IgD-negative memory B cell (primary cell): Measurements from ENCODE around the gene AP1G1. TPM values are rescaled to one million over a fixed set of nuclear protein-coding genes. Genes with fewer than 3 reads are reported as not detected.

Source experiments
- H3K27ac Mint-ChIP-seq, 3 donors: one replicate each; pipeline ENCODE4 v1.8.0; 2020 to 2022; ENCODE audit warnings: mild to moderate bottlenecking in 3 of 3, mixed read lengths in 3 of 3, moderate library complexity in 1 of 3
- H3K27me3 Mint-ChIP-seq: one replicate; pipeline ENCODE4 v1.8.0; 2021; ENCODE audit warnings: mixed read lengths
- H3K36me3 Mint-ChIP-seq: one replicate; pipeline ENCODE4 v1.8.0; 2020; ENCODE audit warnings: mild to moderate bottlenecking, mixed read lengths
- H3K4me1 Mint-ChIP-seq, 3 donors: one replicate each; pipeline ENCODE4 v1.8.0; 2020 to 2022; ENCODE audit warnings: mixed read lengths in 3 of 3, mild to moderate bottlenecking in 1 of 3
- H3K4me3 Mint-ChIP-seq, 4 donors: one replicate each; pipeline ENCODE4 v1.8.0; 2020 to 2022; ENCODE audit warnings: mild to moderate bottlenecking in 4 of 4, mixed read lengths in 4 of 4, moderate library complexity in 3 of 4
- H3K9me3 Mint-ChIP-seq, 3 donors: one replicate each; pipeline ENCODE4 v1.8.0; 2020 to 2021; ENCODE audit warnings: mixed read lengths in 3 of 3, mild to moderate bottlenecking in 1 of 3
- polyA plus RNA-seq: library from polyadenylated mRNA; unstranded; fragments of 300-500 nt; fragmentation: Illumina TruSeq; gene quantifications from one replicate; pipeline ENCODE4 v1.2.3, GENCODE V29; 2021

AP1G1 gene
- polyA plus RNA-seq, 1 donor from 2014 or later: 13.7 TPM

DNA sequence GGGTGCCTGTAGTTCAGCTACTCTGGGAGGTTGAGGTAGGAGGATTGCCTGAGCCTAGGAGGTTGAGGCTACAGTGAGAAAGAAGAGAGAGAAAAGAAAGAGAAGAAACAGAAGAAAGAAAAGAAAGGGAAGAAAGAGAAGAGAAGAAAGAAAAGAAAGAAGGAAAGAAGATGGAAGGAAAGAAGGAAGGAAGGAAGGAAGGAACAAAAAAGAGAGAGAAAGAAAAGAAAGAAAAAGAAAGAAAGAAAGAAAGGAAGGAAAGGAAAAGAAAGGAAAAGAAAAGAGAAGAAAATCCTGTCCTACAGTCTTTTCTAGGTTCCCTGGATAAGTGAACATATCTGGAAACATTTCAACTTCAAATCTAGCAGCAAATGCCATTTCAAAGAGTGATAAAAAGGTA lies 54.5 kb downstream of the AP1G1 start:
- Mint-ChIP-seq H3K36me3 (peaks cover 3% of the 10 kb centered on the region), H3K4me1 (peaks cover 0 to 4% (median 2%) of the 10 kb centered on the region in 3 donors), H3K9me3 (no peaks in the 10 kb centered on the region), H3K4me3 (no peak overlapping the region), H3K27me3 (no peaks in the 10 kb centered on the region), H3K27ac (peak overlapping the region in 1 of 3 donors; percentile 85)

GRCh38 chr16:71748226-71748625 lies 60.4 kb downstream of the AP1G1 start:
- H3K4me1 Mint-ChIP-seq: peaks cover 0 to 5% (median 1%) of the 10 kb centered on the region in 3 donors
- no peaks in the 10 kb centered on the region for H3K27me3 Mint-ChIP-seq
- H3K9me3 Mint-ChIP-seq: no peaks in the 10 kb centered on the region
- H3K4me3 Mint-ChIP-seq: no peak overlapping the region
- H3K27ac Mint-ChIP-seq: no peak overlapping the region
- H3K36me3 Mint-ChIP-seq: peaks cover 4% of the 10 kb centered on the region

DNA sequence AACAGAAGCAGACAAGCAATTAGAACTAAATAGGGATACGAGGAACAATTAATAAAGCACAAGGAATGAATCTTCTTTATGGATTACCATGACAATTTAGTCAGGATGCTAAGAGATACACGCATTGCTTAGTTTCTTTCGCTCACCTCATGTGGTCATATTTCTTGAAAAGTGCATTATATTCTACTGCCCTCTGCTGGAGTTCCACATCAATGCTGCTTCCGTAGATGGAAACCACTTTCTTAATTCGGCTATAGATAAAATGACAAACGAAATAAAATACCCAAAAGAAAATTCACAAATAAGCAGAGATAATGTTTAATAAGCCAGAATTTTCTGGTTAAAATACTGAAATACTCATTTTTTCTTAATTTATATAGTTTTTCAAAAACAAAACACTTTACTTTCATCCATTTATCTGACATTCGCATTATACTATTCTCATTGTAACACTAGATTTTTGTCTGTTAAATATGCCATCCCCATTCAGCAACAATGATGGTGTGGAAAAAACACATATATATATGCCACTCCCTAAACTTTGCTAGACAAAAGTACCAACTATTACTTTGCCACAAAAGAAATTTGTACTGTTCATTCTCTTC lies 62.1 kb downstream of the AP1G1 start:
- Mint-ChIP-seq H3K36me3 (peaks cover 4% of the 10 kb centered on the region), H3K4me1 (peaks cover 0 to 3% (median 1%) of the 10 kb centered on the region in 3 donors), H3K9me3 (no peaks in the 10 kb centered on the region), H3K27me3 (no peaks in the 10 kb centered on the region), H3K27ac (peak overlapping the region in 1 of 3 donors; percentile 40), H3K4me3 (no peak overlapping the region)

GRCh38 chr16:71738855-71739254 lies 69.8 kb downstream of the AP1G1 start:
- no peak overlapping the region for H3K27ac Mint-ChIP-seq
- no peaks in the 10 kb centered on the region for H3K36me3 Mint-ChIP-seq
- H3K9me3 Mint-ChIP-seq: no peaks in the 10 kb centered on the region

DNA sequence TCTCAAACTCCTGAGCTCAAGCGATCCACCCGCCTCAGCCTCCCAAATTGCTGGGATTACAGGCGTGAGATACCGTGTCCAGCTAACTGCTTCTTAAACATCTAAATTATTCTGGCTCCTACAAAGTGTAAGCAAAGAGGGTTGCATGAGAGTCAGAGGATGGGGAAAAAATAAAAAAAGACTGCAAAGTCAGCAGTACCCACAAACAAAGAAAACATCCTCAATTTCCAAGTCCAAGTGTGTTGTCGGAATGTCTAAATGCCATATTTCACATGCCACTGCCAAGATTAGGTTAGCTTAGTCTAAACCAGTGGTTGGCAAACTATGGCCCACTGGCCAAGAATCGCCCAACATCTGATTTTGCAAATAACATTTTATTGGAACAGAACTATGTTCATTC lies 71.1 kb downstream of the AP1G1 start:
- Mint-ChIP-seq H3K4me3 (no peak overlapping the region), H3K4me1 (no peaks in the 10 kb centered on the region), H3K27me3 (no peaks in the 10 kb centered on the region), H3K36me3 (no peaks in the 10 kb centered on the region), H3K9me3 (no peaks in the 10 kb centered on the region), H3K27ac (no peak overlapping the region)

More at GRCh38 chr16:71738855-71739254, 69.8 kb downstream of the AP1G1 start:
- Mint-ChIP-seq H3K4me1 (no peaks in the 10 kb centered on the region), H3K4me3 (no peak overlapping the region), H3K27me3 (no peaks in the 10 kb centered on the region)

DNA sequence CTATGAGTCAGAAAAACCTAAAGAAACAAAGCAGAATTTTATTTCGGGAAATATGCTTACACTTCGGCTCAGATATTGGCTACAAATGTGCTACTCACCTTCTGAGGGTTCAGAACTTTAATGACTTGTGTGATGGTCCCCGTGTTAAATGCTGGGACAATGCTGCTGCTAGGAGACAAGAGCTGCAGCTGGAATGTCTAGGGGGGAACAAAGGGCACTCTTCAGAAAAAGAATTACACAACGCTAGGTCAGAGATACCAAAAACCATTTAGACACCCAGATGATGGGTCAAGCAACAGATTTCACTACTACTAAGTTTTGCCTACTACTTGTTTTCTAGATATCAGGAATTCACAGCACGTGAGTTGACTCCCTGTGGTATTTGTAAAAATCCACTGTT lies 74.1 kb downstream of the AP1G1 start:
- no peaks in the 10 kb centered on the region for H3K36me3 Mint-ChIP-seq
- no peak overlapping the region for H3K4me3 Mint-ChIP-seq
- no peaks in the 10 kb centered on the region for H3K4me1 Mint-ChIP-seq
- no peak overlapping the region for H3K27ac Mint-ChIP-seq
- H3K27me3 Mint-ChIP-seq: no peaks in the 10 kb centered on the region
- no peaks in the 10 kb centered on the region for H3K9me3 Mint-ChIP-seq

DNA sequence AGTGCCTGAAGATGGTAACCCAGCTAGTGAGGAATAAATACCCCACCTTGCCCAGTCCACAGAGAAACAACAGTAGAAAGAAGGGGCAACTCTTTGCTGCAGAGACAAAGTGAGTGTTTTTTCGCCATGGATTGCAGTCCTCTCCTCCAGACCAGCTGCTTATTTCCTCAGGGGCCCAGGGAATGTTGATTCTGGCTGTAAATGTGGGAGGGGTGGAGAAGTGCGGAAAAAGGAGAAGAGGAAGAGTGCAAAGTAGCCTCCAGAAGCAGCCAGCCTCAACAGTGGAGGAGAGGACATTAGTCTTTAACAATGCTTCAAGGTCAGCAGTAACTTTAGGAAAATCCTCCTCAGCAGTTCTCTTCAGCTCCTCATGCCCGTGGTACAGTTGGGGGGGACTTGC lies 76.0 kb downstream of the AP1G1 start:
- no peaks in the 10 kb centered on the region for H3K27me3 Mint-ChIP-seq
- H3K36me3 Mint-ChIP-seq: no peaks in the 10 kb centered on the region
- H3K27ac Mint-ChIP-seq: peak overlapping the region in 2 of 3 donors; percentile 13 to 53
- H3K4me1 Mint-ChIP-seq: peaks cover 6 to 8% (median 7%) of the 10 kb centered on the region in 3 donors
- no peak overlapping the region for H3K4me3 Mint-ChIP-seq
- H3K9me3 Mint-ChIP-seq: no peaks in the 10 kb centered on the region

GRCh38 chr16:71727551-71728324 lies 80.9 kb downstream of the AP1G1 start:
- Mint-ChIP-seq H3K4me1 (peaks cover 30 to 33% (median 32%) of the 10 kb centered on the region in 3 donors), H3K4me3 (peak overlapping the region in 2 of 4 donors; percentile 54 to 79), H3K27me3 (no peaks in the 10 kb centered on the region), H3K27ac (peak overlapping the region; percentile 40 to 96 (median 91)), H3K36me3 (no peaks in the 10 kb centered on the region), H3K9me3 (no peaks in the 10 kb centered on the region)

GRCh38 chr16:71726476-71727315 lies 81.9 kb downstream of the AP1G1 start:
- Mint-ChIP-seq H3K27me3 (no peaks in the 10 kb centered on the region), H3K4me3 (peak overlapping the region; percentile 50 to 86 (median 69)), H3K9me3 (no peaks in the 10 kb centered on the region), H3K4me1 (peaks cover 32 to 37% (median 34%) of the 10 kb centered on the region in 3 donors), H3K27ac (peak overlapping the region; percentile 67 to 96 (median 91)), H3K36me3 (no peaks in the 10 kb centered on the region)

GRCh38 chr16:71724320-71724751 lies 84.3 kb downstream of the AP1G1 start, which contains the start of gene PHLPP2:
Gene PHLPP2, minus strand, starts transcription at chr16:71724701. Its CDS starts 9,906 bp downstream, at chr16:71714795.
- no peaks in the 10 kb centered on the region for H3K27me3 Mint-ChIP-seq
- no peaks in the 10 kb centered on the region for H3K36me3 Mint-ChIP-seq
- no peaks in the 10 kb centered on the region for H3K9me3 Mint-ChIP-seq
- H3K27ac Mint-ChIP-seq: peak within 1 kb of the TSS; percentile 52 to 91 (median 88)
- H3K4me3 Mint-ChIP-seq: peak within 1 kb of the TSS; percentile 75 to 91 (median 87)
- H3K4me1 Mint-ChIP-seq: peaks cover 32 to 37% (median 34%) of the 10 kb centered on the region in 3 donors

- H3K27ac Mint-ChIP-seq: peak overlapping the region; percentile 52 to 91 (median 88)
- H3K27me3 Mint-ChIP-seq: no peaks in the 10 kb centered on the region
- peaks cover 32 to 37% (median 34%) of the 10 kb centered on the region in 3 donors for H3K4me1 Mint-ChIP-seq
- H3K4me3 Mint-ChIP-seq: peak overlapping the region; percentile 75 to 91 (median 87)
- H3K9me3 Mint-ChIP-seq: no peaks in the 10 kb centered on the region
- no peaks in the 10 kb centered on the region for H3K36me3 Mint-ChIP-seq
Measured at GRCh38 chr16:71723537-71724319, 84.9 kb downstream of the AP1G1 start.

GRCh38 chr16:71722801-71723536 lies 85.7 kb downstream of the AP1G1 start:
- H3K9me3 Mint-ChIP-seq: no peaks in the 10 kb centered on the region
- H3K27ac Mint-ChIP-seq: peak overlapping the region; percentile 70 to 93 (median 91)
- no peaks in the 10 kb centered on the region for H3K36me3 Mint-ChIP-seq
- H3K4me3 Mint-ChIP-seq: peak overlapping the region; percentile 87 to 99 (median 92)
- no peaks in the 10 kb centered on the region for H3K27me3 Mint-ChIP-seq
- H3K4me1 Mint-ChIP-seq: peaks cover 28 to 34% (median 30%) of the 10 kb centered on the region in 3 donors

DNA sequence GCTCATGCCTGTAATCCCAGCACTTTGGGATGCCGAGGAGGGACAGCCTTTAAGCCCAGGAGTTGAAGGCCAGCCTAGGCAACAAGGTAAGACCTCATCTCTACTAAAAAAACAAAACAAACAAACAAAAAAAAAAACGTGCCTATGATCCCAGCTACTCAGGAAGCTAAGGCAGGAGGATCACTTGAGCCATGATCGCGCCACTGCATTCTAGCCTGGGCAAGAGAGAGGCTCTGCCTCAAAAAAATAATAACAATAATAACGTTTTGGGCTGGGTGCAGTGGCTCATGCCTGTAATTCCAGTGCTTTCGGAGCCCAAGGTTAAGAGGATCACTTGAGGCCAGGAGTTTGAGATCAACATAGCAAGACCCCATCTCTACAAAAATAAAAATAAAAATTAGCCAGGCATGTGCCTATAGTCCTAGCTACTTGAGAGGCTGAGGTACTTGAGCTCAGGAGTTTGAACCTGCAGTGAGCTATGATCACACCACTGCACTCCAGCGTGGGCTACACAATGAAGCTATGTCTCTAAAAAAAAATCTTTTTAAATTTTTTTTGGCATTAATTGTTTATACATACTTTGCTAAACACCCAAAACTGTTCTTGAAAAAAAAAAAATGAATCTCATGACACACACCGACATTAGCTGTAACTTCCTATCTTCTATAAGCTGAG lies 87.4 kb downstream of the AP1G1 start:
- H3K27me3 Mint-ChIP-seq: no peaks in the 10 kb centered on the region
- H3K4me3 Mint-ChIP-seq: peak overlapping the region in 2 of 4 donors; percentile 71 to 84
- no peaks in the 10 kb centered on the region for H3K9me3 Mint-ChIP-seq
- peak overlapping the region in 1 of 3 donors; percentile 20 for H3K27ac Mint-ChIP-seq
- H3K36me3 Mint-ChIP-seq: no peaks in the 10 kb centered on the region
- peaks cover 11 to 18% (median 15%) of the 10 kb centered on the region in 3 donors for H3K4me1 Mint-ChIP-seq
